Activated CD8-positive, alpha-beta memory T cell treated with anti-CD3 and anti-CD28 coated beads for 24 hours (primary cell): ENCODE data around the gene PNCK.
"Not testable (repeated sequence)": the region's sequence is repeated elsewhere in the genome, so short reads cannot be mapped to it uniquely, and the experiment has no call there.

Experiments
- DNase-seq: peaks from one replicate; pipeline ENCODE4 v3.0.0-alpha.2; 2020

PNCK gene

DNA sequence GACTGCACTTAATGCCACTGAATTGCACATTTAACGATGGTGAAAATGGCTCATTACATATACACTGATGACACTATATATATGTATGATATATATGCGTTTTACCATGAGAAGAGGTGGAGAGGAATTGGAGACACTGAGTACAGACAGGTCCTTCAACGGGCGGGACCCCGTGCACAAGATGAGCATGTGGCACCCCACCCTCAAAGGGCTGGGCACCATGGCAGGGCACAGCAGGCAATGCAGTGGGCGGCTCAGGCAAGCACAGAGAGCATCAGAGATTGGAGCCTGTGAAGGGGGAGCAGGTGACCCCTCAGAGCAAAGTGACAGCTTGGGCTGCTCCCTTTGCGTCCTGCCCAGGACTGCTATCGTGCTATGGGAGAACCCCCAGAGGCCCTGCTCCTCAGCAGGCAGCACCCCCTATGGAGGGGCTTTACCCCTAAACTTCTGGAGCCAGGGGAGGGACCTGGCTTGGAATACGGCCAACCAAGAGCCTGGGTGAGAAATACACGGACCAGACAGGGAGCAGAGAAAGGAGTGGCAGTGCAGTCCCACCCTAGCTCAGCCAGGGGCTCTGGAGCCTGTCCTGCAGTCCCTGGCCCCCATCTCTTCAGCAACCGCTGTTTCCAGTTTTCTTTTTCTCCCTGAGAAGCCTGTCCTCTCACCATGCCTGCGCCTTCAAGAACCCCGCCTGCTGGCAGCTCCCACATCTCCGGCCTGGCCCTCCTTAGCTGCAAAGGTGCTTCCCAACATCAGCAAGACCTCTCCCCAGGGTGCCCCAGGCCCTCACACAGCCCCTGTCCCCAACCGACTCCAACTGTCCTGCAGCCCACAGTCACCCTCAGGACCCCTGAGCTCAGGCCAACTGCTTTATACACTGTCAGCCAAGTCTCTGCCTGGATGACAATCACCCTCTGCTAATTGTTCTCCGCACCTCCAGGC lies 24.6 kb upstream of the PNCK start:
- DNase-seq, result no peak

DNA sequence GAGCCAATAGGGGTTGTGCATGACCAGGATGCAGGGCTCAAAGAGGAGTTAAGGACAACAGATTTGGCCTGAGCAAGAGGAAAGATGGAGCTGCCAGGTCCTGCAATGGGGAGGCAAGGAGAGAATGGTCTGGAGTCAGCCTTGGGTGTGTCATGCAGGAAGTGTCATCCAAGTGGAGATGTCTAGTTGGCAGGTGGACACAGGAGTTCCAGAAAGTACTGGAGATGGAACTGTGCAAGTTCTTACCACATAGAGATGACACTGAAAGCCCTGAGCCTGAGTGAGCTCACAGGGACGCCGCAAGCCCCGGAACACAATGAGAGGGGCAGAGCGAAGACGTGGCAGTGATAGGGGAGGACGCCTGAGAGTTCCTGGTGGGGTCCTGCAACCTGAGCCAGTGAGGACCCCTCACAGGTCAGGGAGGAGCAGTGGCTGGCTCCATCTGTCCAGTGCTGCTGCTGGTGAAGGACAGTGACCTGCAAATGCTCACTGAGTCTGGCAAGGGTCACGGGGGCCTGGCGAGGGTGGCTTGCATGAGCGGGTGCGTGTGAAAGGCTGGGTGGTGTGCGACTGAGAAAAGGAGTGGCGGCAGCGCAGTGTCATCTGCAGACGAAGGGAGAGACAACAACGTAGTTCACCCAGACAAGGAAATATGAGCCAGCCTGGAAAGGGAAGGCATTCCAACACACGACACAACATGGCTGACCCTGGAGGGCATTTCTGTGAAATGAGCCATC lies 23.5 kb upstream of the PNCK start:
- not testable (repeated sequence) for DNase-seq

DNA sequence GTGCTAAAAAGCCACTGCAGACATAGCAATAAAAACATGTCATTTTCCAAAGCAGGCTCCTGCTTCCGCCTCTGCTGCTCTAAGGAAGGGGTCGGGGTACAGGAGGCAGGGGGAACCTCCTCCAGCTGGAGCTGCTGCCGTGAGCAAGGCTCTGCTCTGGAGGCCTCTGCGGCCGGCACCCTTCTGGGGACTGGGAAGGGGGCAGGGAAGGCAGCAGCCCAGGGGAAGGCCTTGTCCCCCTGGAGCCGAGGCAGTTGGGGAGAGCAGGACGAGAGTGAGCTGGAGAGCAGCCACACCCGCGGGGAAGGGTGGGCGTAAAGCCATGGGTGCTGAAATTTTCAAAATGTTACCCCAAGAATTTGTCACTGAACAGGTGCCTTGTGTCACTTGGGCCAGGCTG lies 22.9 kb upstream of the PNCK start:
- DNase-seq, result not testable (repeated sequence)

DNA sequence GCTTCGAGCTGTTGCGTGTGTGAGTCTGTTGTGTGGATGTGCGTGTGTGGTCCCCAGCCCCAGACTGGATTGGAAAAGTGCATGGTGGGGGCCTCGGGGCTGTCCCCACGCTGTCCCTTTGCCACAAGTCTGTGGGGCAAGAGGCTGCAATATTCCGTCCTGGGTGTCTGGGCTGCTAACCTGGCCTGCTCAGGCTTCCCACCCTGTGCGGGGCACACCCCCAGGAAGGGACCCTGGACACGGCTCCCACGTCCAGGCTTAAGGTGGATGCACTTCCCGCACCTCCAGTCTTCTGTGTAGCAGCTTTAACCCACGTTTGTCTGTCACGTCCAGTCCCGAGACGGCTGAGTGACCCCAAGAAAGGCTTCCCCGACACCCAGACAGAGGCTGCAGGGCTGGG lies 22.5 kb upstream of the PNCK start:
- no peak for DNase-seq

DNA sequence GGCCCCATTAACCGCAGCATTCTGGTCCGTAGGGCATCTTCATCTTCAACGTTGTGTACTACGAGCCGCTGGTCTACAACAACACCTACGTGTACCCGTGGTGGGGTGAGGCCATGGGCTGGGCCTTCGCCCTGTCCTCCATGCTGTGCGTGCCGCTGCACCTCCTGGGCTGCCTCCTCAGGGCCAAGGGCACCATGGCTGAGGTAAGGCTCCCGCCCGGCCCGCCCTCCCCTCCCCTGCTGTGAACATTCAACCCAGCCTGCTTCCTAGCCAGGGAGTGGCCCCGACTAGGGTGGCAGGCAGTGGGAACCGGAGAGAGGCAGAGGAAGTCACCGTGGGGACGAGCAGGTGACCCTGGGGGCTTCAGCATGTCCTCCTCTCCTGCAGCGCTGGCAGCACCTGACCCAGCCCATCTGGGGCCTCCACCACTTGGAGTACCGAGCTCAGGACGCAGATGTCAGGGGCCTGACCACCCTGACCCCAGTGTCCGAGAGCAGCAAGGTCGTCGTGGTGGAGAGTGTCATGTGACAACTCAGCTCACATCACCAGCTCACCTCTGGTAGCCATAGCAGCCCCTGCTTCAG lies 21.2 kb upstream of the PNCK start:
- DNase-seq, result no peak

DNA sequence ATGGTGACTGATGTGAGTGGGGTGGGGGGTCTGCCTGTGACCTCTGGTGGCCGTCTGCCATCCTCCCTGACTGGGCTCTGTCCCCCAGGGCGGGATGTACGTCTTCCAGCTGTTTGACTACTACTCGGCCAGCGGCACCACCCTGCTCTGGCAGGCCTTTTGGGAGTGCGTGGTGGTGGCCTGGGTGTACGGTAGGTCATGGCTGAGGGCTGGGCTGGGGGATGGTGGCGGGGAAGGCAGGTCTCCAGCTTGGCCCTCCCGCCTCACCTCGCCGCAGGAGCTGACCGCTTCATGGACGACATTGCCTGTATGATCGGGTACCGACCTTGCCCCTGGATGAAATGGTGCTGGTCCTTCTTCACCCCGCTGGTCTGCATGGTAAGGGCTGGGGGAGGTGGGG lies 20.6 kb upstream of the PNCK start:
- DNase-seq, result not testable (repeated sequence)

DNA sequence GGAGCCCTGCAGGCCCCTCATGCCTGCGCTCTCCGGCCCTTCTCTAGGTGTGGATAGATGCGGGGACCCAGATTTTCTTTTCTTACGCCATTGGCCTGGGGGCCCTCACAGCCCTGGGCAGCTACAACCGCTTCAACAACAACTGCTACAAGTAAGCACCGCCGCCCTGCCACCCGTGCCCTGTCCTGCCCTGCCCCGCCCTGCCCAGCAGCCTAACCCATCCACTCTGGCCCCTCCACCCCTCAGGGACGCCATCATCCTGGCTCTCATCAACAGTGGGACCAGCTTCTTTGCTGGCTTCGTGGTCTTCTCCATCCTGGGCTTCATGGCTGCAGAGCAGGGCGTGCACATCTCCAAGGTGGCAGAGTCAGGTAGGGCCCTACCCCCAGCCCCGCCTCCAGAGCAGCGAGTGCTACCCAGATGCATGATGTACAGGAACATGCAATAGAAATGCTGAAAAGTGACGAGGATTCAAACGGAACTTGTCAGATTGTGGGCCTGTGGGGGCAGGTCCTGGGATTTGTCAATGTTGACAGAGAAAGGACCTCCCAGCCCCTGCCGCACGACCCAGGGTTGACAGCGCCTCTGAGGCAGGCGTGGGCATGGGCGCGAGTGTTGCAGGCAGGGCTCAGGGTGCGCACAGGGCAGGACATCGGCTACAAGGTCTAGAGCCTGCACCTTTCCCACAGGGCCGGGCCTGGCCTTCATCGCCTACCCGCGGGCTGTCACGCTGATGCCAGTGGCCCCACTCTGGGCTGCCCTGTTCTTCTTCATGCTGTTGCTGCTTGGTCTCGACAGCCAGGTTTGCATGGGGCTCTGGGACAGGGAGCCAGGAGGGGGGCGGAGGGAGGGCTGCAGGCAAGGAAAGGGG lies 19.8 kb upstream of the PNCK start:
- no peak for DNase-seq

DNA sequence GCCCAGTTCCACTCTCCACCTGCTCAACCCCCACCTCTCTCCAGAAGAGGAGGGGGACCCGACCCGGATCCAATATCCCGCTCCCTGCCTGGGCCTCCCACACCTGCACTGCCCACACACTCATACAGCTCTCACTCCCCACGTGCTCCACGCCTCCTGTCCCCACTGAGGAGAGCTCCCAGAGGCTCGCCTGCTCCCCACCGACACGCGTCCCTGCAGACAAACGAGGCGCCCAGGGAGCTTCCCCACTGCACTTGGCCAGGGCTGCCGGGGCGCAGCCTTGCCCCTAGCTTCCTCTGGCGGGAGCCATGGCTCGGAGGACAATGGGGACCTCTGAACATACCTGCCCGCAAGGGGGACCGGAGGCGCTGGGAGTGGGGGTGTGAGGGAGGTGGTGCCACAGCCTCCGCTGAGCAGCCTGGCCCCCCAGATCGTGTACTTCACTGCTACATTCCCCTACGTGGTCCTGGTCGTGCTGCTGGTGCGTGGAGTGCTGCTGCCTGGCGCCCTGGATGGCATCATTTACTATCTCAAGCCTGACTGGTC lies 19.1 kb upstream of the PNCK start:
- DNase-seq, result no peak

DNA sequence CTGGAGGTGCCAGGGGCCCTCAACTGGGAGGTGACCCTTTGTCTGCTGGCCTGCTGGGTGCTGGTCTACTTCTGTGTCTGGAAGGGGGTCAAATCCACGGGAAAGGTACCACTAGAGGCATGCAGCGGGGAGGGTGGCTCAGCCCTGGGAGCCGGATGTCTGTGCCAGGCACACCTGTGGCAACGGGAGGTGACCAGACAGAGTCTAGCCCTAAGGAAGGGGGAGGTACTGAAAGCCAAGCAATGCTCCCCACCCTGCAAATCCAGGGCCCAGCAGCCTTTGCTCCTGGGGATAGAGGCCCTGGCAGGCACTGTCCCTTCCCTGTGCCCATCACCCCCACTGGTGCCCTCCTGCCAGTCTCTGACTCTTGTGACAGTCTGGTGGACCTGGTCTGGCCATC lies 18.4 kb upstream of the PNCK start:
- no peak for DNase-seq

DNA sequence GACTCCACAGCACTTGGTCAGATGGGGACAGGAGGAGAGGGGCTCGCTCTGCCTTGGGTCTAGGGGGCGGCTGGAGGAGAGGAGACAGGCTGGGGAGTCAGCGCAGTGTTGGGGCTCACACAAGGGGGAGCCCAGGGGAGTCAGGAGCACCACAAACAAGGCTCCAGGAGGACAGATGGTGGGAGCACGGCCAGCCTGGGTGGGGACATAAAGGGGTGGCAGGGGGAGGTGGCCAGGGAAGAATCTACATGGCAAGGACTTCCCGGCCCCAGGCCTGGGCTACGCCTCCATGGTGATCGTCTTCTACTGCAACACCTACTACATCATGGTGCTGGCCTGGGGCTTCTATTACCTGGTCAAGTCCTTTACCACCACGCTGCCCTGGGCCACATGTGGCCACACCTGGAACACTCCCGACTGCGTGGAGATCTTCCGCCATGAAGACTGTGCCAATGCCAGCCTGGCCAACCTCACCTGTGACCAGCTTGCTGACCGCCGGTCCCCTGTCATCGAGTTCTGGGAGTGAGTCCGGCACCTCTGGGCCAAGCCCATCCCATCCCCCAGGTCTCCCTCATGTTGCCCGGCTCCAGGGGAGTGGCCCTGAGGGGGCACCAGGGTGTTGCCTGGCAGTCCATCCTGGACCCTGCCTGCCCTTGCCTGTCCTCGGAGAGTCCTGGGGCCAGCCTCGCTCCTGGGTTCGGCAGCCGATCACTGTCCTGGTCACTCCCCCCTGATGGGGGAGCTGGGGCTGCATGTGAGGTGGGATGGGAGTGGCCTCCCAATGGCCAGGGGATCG lies 17.6 kb upstream of the PNCK start:
- not testable (repeated sequence) for DNase-seq

DNA sequence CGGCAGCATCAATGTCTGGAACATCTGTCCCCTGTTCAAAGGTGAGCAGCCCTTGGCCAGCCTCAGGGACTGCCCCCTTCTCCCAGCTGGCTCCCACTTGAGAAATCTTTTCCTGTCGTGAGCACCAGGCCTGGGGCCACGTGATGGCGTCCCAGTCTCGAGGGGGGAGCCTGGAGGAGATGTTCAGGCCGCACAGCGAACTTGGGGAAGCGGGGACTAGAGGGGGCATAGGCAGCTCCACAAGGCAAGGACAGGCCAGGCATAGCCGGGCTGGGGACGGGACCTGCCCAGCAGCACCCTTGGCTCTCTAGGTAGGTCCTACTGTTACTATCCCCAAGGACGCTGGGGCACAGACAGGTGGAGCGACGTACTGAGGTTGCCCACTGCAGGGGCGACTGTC lies 16.9 kb upstream of the PNCK start:
- no peak for DNase-seq

DNA sequence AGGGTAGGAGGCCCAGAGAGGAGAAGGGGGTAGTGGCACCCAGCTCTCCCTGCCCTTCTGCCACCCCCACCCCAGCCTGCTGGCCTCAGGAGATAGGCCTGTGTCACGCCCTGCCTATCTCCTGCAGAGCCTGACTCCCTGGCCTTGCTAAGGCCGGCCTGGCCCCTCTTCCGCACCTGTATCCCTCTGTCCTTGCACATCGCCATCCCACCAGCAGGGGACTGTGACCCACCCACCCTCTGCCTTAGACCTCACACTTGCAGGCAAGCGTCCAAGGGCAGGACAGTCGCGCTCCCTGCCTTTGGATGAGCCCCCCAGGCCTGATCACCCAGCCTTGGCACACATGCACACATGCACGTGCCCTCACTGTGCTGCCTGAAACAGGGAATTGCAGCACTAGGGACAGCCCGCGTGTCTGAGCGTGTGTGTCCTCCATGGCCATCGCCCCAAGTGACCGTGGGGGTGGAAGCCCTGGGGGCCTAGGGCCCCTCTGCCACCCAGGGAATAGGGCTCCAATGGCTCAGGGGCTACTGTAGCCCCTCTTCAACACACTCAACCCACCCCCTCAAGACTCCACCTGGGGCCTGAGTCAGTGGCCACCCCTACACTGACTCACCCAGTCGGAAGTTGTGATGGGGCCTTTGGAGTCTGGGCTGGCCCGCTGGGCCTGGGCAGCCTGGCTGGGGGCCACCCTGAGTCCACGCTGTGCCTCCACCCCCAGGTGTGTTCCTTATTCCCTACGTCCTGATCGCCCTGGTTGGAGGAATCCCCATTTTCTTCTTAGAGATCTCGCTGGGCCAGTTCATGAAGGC lies 16.2 kb upstream of the PNCK start:
- DNase-seq, result no peak

DNA sequence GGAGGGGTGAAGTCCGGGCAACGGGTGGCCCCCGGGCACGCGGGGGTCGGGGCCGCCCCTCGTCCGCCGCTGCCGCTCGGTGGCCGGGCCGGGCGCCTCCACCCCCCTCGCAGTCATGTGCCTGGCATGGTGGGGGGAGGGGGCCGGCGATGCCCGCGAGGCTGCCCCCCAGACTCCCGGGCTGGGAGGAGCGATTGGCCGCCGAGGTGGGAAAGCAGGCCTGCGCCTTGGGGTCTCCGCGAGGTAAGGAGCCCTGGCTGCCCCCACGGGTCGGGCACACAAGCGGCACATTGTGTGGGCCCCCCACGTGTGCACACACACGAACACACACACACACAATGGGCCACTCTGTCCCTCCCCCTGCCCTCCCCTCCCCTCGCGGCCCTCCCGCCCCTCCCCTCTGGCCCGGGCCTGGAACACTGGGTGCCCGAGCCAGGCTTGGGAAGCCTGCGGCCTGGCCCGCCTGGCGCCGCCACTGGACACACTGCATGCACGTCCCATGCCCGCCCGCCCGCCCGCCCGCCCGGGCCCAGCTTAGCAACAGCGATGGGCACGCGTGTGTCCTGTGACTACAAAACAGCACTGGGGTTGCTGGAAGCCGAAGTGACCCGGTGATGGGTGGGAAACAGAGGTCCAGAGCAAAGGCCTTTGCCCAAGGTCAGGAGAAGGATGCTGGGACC lies 15.4 kb upstream of the PNCK start:
- DNase-seq, result no peak

DNA sequence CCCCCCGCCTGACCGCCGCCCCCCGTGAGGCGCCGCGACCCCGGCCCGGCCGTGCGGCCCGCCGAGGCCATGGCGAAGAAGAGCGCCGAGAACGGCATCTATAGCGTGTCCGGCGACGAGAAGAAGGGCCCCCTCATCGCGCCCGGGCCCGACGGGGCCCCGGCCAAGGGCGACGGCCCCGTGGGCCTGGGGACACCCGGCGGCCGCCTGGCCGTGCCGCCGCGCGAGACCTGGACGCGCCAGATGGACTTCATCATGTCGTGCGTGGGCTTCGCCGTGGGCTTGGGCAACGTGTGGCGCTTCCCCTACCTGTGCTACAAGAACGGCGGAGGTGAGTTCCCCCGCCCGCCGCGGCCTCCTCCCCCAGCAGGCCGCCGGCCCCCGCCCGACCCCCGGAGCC lies 14.9 kb upstream of the PNCK start:
- no peak for DNase-seq

DNA sequence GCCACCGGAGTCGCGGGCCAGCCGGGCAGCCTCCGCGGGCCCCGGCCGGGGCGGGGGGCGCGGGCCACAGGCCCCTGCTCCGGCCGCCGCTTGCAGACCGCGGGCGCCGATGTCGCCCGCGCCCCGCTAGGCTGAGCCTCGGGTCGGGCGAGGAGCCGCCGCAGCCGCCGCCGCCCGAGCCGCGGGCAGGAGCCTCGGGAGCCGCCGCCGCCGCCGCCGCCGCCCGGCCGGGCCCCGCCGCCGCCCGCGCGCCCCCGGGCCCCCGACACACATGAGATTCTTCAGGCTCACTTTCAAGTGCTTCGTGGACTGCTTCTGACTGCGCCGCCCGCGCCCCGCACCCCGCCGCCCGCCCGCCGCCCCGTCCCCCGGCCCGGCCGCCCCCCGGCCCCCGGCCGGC lies 14.5 kb upstream of the PNCK start:
- no peak for DNase-seq

DNA sequence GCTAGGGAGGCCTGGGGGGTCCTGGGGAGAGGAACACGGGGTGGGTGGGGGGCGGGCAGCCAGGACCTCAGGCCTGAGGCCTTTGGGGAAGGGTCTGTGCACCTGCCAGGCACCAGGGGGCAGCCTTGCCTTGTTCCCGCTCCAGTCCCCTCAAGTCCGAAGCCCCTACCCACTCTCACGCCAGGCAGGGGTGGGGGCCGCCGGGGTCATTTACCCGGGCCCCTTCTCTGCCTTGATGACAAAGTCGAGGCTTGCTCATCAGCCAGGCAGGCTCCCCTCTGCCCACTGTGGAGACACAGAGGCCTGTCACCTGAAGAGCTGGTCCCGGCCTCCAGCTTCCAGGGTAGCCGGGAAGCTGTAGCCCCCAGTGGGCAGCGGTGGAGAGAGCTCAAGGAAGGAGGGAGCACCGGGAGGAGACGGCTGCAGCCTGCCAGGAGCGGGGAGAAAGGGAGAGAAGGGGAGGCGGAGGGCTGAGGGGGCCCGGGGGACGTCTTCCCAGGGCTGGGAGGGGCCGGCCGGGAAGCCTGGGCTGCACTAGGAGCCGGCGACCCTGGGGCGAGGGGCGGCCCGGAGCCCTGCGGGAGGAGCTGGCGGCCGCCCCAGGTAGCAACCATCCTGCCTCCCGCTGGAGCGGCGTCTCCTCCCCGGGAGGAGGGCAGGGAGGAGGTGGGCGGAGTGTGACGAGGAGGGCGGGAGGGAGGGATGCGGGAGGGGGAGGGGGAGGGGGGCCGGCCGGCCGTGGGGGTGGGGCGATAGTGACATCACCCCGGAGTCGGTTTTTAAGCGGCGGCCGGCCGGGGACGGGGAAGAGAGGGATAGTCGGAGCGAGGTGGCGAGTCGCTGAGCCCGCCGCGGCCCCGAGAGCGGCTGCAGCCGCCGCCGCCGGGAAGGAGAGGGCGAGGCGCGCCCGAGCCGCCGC lies 13.8 kb upstream of the PNCK start, which contains the start of gene SLC6A8:
Gene SLC6A8 (plus strand): TSS at position 806 of the 919 bp plus-strand sequence. CDS start 649 bp downstream, outside the sequence.
- DNase-seq, result no peak

DNA sequence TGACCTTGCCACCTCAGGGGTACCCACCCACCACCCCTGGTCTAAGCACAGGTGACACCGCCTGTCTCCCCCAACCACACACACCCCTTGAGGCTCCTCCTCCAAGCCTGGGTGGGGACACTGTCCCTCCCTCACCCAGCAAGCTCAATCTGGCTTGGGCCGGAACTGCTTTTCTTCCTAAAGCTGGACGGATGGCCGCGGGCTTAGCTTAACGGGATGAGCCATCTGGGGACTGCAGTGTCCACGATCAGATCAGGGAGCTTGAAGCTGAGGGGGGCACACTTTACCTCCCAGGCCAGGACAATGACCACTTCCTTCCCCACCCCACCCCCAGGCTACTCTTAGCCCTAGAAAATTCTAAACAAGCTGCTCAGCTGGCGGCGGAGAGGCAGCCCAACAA lies 13.1 kb upstream of the PNCK start:
- DNase-seq, result no peak

DNA sequence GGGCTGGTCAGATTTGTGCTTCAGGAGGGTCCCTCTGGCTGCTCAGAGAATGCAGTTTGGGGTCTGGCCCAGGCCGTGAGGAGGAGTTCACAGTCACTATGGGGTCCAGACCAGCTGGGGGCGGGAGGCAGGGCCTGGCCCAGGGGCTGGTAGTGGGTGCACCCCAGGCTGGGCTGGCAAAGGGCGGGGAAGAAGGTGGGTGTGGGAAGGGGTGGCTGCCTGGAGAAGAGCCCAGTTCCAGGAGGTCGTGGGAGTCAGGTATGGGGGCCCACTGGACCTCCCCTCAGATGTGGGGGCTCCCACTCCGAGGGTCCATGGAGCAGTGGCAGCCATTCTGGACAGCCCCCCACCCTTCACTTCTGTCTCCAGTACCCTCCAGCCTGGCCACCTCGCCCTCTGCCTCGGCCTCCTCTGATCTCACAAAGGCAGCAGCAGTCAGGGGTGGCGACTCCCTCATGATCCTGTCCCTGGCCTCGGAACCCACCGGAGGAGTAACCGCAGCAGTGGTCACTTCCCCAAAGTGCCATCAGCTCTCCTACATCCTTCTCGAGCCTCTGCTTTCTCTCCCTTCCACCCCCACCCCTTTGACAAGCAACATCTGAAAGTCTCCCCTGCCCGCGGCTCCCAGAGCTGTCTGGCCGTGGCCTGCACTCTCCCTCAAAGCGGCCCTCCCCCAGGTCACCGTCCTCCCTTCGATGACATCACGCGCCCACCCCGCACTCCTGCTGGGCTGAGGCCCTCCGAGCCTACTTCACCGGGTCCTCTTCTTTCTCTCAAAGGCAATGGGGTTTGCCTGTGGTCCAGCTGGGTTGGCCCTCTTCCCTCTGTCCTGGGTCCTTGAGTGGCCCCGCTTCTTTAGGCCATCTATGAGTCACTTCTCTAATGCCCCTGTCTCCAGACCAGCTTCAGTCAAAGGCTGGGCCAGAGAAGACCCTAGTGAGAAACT lies 12.4 kb upstream of the PNCK start:
- no peak for DNase-seq
